ENCODE measurements around the gene RBBP8NL.
"Not testable (repeated sequence)": the region's sequence is repeated elsewhere in the genome, so short reads cannot be mapped to it uniquely, and the experiment has no call there.

The RBBP8NL gene

DNA sequence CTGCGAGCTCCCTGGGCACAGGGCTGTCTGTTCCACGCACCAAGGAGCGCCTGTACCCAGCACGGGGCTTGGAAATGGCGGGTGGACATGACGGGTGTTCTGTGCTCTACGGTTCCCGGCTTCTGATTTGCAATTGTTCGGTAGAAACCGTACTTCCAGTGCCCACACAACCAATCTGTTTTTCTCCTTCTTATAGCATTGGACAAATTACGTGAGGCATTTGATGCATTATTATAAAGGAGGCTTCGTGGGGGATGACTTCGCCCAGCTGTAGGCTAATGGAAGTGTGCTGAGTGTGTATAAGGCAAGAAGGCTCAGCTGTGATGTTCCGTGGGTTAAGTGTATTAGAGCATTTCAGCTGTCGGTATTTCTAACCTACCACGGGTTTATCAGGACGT lies 50.3 kb downstream of the RBBP8NL start:
- no peak for DNase-seq (ENCODE audit: extremely low read depth in 1 of 2, low read depth in 1 of 2)

GRCh38 chr20:62376112-62377063 lies 51.0 kb downstream of the RBBP8NL start:
- DNase-seq (ENCODE audit: extremely low read depth in 1 of 2, low read depth in 1 of 2): no peak

- no peak for DNase-seq (ENCODE audit: extremely low read depth in 1 of 2, low read depth in 1 of 2)
Observed at GRCh38 chr20:62374331-62375152, 52.8 kb downstream of the RBBP8NL start.

GRCh38 chr20:62373631-62374179 lies 53.6 kb downstream of the RBBP8NL start:
- DNase-seq (ENCODE audit: extremely low read depth in 1 of 2, low read depth in 1 of 2): not testable (repeated sequence)

DNA sequence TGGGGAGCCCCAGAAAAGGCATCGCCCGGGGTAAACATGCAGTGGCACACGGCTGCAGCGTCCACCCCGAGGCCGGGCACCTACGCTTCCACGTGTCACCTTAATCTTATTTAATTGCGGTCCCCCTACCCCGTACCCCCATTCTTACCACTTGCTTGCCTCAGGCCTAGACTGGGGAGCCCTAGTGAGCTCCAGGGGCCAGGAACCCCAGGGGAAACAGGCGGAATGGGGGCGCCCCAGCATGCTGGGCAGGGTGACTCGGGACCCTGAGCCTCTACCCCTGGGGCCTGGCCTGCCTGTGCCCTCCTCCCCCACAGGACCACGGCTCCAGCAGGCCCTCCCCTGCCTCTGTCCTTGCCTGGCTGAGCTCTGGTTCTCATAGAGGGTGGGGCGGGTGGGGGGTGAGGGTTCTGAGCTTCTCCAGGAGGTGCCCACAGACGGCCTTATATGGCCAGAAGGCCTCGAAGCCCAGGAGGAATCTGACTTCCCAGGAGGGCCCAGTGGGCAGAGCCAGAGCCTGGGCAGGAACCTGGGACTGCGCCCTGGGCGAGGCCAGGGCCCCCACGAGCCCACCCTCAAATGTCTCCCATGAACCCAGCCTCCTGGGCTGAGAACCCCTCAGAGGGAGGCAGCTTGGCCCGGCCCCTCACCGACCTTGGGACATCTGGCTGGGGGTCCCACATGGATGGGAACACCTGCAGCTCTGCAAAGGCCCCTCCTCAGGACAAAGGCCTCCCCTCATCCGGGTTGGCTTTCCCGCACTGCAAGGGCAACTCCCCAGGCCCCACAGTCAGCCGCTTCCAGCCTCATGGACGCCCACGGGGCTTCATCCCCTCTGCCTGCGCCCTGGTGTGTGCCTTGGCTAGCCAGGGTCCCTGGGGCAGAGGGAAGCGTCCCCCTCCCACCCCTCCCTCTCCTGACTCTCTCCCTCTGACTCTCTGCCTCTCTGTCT lies 55.0 kb downstream of the RBBP8NL start:
- no peak for DNase-seq (ENCODE audit: extremely low read depth in 1 of 2, low read depth in 1 of 2)

GRCh38 chr20:62371588-62372041 lies 55.7 kb downstream of the RBBP8NL start:
- DNase-seq (ENCODE audit: extremely low read depth in 1 of 2, low read depth in 1 of 2): no peak

DNA sequence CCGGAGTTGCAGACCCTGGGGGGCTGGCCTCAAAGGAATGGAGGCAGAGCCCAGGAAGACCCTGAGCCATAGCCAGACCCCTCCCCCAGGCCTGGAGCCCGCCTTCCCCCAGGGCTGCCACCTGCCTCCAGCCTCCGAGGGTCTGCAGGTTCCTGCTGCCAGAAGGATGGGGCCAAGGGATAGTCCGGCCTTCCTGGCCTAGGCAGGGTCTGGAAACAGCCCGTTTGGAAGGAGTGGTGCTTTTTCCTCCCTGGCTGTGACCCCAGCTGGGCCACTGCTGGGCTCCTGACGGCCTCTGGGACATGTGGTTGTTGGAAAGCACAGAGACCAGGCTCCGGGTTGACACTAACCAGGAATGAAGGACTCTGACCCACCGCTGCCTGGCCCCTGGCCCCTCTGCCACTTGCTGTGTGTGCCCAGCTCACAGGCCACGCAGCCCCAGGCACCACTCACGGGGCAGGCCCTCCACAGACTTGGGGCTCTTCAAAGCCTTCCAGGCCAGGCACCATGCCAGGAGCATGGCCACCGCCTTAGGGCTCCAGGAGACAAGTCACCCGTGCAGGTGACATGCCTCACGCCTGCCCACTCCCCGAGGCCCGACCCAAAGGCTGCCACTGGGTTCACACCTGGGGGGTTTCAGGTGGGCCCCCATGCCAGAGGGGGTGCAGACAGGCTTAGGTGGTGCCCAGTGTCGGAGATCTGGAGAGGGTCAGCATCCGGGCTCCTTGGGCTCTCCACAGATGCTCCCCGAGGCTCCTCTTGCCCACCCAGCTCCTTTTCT lies 56.3 kb downstream of the RBBP8NL start:
- no peak for DNase-seq (ENCODE audit: extremely low read depth in 1 of 2, low read depth in 1 of 2)

DNA sequence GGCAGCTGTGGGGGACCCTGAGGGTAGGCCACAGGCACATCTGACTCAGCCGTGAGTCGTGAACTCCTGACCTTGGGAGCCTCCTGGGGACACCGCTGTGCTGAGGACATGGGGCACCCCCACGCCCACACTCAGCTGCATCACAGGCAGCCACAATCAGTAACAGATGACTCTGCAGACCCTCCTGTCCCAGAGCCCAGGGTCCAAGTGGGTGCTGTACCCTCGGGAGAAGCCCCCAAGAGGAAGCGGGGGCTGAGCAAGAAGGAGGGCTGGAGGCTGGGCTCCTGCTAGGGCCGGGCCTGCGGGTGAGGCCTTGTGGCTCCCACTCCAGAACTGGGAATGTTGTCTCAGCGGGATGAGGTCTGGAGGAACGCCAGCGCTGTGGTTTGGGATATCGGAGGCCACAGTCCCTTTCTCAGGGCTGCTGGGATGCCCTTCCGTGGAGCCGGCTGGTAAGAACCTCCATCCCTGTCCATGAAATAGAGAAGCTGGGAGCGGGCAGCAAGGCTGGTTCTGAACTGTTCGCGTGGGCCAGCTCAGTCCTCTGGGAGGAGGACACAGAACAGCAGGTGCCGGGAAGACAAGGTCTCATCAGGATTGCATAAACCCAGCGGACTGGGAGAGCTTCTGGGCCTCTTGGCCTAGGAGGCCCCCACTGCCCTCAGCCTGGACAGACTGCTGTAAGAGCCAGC lies 57.1 kb downstream of the RBBP8NL start:
- no peak for DNase-seq (ENCODE audit: extremely low read depth in 1 of 2, low read depth in 1 of 2)

GRCh38 chr20:62369815-62370114 lies 57.6 kb downstream of the RBBP8NL start:
- no peak for DNase-seq (ENCODE audit: extremely low read depth in 1 of 2, low read depth in 1 of 2)

DNA sequence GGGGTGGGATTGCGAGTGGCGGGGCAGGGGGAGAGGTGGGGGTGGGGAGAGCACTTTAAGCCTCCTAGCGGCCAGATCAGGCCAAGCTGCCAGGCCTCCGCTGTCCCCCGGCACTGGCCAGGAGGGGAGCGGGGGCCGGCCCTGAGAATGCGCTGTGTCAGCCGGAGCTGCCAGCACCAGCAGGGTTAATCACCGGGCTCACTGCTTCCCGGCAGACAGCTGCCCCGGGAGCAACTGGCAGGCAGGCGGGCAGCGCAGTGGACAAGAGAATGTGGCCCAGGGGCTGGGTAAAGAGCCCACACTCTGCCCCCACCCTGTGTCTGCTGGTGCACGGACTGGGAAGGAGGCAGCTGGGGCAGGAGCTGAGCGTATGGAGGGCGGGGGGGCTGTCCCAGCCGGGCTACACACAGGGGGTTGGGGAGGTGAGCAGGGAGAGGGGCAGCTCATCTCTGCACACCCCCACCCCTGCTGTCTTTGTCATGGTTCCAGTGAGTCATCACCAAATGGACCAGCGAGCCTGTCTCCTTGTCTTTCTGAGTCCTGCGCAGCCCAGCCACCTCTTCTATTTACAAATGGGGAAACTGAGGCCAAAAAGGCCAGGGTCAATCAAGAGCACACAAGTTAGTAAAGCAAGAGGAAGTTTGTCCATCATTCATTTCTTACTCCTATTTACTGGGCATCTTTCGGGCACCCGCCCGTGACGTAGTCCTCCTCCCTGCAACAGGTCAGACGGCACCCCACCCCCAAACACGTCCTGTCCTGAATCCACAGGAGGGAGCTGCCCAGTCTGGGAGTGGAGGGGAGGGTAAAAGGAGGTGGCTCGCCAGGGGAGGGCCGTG lies 58.1 kb downstream of the RBBP8NL start:
- DNase-seq (ENCODE audit: extremely low read depth in 1 of 2, low read depth in 1 of 2): no peak

DNA sequence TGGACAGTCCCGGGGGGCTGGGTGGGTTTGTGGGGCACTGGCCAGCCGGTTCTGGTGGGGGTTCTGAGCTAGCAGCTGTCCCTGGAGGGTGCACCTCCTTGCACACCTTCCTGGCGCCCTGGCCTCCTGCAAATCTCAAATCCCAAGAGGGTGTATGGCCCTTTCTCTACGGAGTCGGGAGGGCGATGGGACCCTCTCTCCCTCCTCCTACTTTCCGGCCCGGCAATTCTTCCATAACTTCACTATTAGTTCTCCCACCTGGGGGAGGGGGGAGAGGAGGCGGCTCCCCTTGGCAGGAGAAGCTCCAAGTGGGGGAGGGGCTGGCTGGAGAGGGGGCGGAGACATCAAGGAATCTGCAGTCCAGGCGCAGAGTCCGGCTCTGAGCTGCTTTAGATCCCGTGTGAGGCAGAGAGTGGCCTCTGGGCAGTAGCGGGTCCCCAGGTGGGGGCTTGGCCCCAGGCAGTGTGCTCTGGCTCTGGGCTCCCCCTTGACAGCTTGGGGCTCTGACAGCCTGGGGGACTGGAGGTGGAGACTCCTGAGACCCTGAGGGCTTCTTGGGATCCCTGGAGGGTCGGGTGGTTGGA lies 58.9 kb downstream of the RBBP8NL start:
- no peak for DNase-seq (ENCODE audit: extremely low read depth in 1 of 2, low read depth in 1 of 2)

GRCh38 chr20:62367633-62368391 lies 59.5 kb downstream of the RBBP8NL start:
- no peak for DNase-seq (ENCODE audit: extremely low read depth in 1 of 2, low read depth in 1 of 2)

- no peak for DNase-seq (ENCODE audit: extremely low read depth in 1 of 2, low read depth in 1 of 2)
Observed at GRCh38 chr20:62367136-62367632, 60.2 kb downstream of the RBBP8NL start, which contains the start of gene LAMA5. LAMA5 (minus strand) TSS chr20:62367312; CDS start chr20:62367245, 67 bp downstream.

DNA sequence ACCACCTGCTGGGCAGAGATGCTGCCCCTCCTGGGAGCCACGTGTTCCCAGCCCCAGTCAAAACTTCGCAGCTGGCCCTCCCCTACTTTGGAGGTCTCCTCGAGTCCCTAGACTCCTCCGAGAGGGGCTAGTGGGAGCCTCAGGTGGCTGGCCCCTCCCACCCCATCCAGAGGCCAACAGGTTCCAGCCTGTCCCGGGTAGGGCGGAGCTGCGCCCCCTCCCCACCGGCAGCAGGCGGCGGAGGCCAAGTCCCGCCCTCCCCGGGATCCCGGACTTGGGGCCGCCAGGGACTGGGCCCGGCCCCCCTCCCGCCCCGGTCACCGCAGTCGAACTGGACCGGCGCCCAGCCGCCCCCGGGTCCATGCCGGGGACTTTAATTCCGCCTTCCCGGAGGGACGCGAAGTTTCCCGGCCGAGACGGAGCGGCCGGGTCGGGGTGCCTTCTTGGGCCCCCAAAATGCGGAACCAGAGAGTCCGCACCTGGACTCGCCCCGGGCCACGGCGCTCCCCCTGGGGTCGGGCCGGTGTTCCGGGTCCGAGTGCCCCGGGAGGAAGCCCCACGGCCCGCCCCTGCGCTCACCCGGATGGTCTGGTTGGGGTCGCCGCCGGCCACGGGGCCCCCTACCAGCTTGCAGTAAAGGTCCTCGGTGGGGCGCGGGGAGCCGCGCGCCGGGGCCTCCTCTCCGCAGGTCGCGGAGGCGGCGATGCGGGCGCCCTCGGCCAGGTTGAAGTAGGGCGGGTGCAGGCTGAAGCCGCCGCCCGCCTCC lies 60.8 kb downstream of the RBBP8NL start:
- no peak for DNase-seq (ENCODE audit: extremely low read depth in 1 of 2, low read depth in 1 of 2)

GRCh38 chr20:62365814-62366369 lies 61.4 kb downstream of the RBBP8NL start:
- no peak for DNase-seq (ENCODE audit: extremely low read depth in 1 of 2, low read depth in 1 of 2)
